Mucosa of gallbladder (tissue), 1 donor: ENCODE results near the gene DAB2IP. TPM values are rescaled to one million over a fixed set of nuclear protein-coding genes. Genes with fewer than 3 reads are reported as not detected.
"Not testable (repeated sequence)": the region's sequence is repeated elsewhere in the genome, so short reads cannot be mapped to it uniquely, and the experiment has no call there.

Source experiments
- DNase-seq: peaks from one replicate; pipeline ENCODE4 v3.0.0-alpha.2; 2020; ENCODE audit warnings: low spot score
- total RNA-seq: library from RNA; stranded (reverse); gene quantifications from one replicate; pipeline ENCODE4 v1.2.1, GENCODE V29; 2021
- donor health status: DM: no; HTN: no; CAD: no.

DAB2IP gene
- total RNA-seq, 1 donor from 2014 or later = 114 TPM

GRCh38 chr9:121725008-121725775 is 73.8 kb downstream of the DAB2IP start:
- DNase-seq = peak; percentile 96

GRCh38 chr9:121727295-121728020 is 76.0 kb downstream of the DAB2IP start:
- no peak for DNase-seq

DNA sequence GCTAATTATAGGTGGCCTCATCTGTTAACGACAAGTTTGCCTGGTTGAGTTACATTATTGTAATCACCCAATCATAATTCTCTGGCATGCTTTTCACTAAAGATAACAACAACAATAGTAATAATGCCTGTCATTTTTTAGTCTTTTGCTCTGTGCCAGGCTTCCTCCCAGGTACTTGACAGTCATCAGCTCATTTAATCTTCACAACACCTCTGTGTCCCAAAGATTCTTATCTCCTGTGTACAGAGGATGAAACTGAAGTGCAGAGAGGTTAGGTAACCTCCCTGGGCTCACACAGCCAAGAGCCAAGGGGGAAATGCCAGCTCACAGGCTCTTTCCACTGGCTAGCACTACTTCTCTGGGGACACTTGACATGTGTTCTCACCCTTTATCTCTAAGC is 77.5 kb downstream of the DAB2IP start:
- no peak for DNase-seq

DNA sequence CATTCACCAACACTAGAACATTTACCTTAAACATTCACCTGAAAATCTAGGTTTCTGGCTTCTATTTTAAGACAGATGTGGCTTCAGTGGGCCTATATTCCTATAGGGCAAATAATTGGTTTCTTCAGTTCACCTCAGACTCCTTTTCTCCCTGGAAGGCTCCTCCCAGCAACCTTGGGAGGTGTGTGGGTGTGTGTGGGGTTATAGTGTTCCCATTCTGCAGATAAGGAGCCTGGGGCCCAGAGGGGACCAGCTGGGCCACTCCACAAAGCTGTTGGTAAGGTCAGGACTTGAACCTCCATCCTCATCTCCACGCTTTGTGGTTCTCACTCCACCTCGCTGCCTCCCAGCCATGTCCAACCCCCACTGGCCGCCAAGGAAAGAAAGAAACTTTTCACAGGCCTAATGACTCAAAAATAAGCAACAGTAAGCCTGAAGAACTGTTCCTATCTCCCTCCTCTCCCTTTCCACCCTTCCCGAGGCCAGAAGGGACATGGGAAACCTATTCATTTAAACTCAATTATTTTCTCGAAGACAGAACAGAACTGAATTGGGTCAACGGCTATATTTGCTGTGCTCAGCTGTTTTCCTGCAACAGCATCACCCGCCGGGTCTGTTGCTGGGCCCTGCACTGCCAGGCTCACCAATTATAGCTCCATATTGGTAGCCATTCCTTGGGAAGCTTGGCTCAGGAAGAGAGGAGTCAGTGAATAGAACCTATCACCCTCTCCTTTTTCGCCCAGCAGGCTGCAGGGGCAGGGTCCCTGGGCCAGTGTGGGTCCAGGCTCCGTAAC is 78.5 kb downstream of the DAB2IP start:
- DNase-seq = no peak

DNA sequence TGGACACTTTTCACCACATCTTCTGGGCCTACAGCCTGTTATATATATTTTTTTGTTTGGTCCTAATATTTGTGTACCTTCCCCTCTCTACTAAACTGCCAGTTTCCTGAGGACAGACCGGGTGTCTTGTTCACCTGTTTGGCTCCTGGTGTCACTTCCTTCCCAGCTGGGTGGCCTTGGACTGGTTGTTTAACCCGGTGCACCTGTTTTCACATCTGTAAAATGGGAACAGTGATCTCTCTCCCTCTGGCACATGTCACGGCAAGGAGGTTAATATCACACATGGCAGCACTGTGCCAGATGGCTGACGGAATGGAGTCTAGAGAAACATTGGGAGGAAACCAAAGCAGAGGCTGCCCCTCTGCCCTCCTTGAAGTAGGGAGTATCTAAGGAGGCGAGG is 79.7 kb downstream of the DAB2IP start:
- DNase-seq = no peak

DNA sequence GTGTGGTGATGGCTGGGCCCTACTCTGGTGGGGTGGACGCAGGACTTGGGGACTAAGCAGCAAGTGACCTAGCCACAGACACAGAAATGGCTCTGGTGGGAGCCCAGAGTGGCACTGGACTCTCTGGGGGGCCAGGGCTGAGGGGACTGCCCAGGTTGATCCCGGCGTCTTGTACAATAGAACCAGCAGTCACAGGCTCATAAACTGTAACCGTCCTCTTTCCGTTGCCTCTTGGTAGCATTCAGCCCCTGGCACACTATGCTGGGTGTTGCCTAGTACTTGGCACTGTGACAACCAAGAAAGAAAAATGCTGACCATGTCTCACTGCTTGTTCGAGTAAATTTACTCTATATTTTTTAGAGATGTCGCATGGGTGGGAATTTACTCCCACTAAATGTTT is 80.5 kb downstream of the DAB2IP start:
- DNase-seq = no peak

- DNase-seq = no peak
Measured at GRCh38 chr9:121732389-121732788, 81.0 kb downstream of the DAB2IP start.

DNA sequence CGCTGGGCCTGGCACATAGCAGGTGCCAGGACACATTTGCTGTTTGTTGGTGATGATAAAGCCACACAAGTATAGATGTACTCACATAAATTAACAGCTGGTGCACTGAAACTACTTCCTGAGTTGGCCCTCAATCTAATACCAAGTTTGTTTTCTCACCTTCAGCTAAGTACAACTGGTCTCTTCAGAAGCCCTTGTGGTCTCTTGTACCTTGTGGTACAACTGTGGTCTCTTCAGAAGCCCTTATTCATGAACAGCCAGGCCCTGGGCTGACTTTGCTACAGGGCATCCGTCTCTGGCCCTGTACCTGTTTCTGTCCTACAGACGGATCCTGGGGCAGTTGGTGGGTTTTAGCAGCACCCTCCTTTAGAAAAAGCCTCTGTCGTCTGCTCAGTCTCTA is 81.5 kb downstream of the DAB2IP start:
- no peak for DNase-seq

GRCh38 chr9:121734465-121734864 is 83.0 kb downstream of the DAB2IP start:
- DNase-seq = no peak

GRCh38 chr9:121735065-121735792 is 83.8 kb downstream of the DAB2IP start:
- no peak for DNase-seq

- peak; percentile 64 for DNase-seq
Measured at GRCh38 chr9:121735793-121736770, 84.6 kb downstream of the DAB2IP start.

DNA sequence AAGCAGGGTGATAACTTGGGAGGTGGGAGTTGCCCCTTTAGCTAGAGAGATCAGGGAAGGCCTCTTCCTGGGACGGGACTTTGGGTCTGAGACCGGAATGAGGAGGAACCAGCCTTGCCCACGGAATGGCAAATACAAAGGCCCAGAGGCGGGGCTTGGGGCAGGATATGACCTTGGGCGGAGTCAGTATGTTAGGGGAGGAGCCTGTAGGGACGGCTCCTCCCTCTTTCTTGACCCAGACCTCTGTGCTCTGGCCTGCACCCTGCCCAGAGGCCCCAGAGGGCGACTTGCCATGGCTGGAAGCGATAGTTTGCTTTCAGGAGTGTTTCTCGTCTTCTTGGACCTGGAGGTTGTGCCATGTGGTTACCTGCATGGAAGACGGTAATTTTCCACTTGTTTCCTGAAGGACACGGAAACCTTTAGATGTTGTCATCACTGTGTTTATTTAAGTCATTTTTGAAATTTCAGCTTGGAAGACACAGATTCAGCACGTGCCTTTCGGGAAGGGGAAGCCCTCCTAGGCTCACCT is 85.6 kb downstream of the DAB2IP start:
- peak; percentile 71 for DNase-seq

DNA sequence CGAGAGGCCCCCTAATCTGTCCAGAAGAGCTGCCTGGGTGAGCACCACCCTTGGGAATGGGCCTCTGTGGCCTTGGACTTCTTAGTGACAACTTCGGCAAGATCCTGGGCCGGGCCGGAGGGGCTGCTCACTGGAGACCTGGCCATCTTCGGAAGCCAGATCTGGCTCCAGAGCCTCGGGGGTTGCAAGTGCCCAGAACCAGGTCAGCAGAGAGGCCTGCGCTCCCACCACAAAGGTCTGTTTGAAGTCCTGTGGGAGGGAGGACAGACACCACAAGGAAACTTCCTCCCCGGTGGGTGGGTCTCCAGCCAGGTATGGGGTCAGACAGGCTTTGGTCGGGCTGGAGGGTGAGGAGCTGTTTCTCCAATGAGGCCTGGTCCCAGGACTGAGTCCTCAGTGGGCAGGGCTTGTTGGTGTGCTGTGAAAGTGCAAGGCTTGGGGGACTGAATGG is 86.1 kb downstream of the DAB2IP start:
- no peak for DNase-seq

DNA sequence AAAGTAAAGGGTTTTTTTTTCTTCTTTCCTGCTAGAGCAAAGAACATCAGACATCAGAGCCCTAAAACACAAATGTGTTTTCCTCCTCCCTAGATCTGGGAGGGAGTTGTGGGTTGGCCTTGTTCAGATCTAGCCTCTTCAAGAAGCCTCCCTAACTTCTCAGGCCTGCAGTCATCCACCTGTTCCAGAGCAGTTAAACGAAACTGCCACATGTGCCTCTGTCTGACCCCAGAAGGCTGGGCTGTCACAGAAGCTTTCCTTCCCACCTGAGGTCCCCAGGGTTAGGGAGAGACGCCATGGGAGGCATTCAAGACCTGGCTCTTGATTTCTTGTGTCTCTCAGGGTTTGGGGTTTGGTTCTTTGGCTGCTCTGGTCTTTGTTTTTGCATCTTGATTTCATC is 87.0 kb downstream of the DAB2IP start:
- no peak for DNase-seq

DNA sequence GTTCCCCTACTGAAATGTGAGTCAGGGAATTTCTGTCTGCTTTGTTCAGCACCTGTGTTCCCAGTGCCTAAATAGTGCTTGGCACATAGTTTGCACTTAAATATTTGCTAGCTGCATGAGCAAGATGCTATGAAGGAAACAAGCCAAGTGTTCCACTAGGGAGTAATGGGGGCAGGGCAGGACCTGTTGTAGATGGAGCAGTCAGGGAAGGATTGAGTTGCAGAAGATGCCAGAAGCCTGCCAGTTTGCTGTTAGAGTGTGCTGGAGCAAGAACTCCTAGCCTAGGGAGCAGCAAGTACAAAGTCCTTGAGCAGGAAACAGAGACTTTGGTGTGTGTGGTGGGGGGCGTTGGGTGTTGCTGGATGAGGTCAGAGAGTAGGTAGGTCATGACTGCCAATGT is 87.5 kb downstream of the DAB2IP start:
- DNase-seq = no peak

GRCh38 chr9:121739971-121740370 is 88.5 kb downstream of the DAB2IP start:
- DNase-seq = no peak

DNA sequence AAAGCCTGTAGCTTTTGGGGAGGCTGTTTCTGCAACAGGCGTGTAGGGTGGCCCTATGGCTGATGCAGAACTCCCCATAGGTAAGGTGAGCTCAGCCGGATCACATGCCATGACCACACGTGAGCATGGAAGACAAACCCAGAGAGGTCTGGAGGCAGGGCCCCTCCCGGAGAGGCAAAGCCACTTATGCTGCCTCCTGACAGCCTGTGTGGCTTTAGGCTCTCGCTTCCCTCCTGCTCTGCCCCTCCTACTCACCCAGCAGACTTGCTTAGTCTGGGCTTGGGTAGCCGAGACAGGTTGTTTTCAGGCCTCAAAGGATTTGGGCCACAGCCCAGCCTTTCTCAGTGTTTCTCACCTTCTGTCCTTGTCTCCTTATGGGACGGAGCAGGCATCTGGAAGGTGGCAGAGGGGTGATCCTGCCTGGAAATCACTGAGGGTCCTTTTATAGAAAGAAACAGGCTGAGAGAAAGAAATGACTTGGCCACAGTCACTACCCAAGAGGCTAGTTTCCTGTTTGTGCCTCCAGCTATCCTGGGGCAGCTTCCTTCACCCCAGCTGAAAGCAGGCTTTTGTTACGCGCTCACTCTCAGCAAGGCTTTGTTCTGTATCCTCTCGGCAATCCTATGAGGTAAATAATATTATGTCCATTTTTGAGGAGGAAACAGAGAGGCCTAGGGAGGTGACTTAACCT is 89.9 kb downstream of the DAB2IP start:
- no peak for DNase-seq

DNA sequence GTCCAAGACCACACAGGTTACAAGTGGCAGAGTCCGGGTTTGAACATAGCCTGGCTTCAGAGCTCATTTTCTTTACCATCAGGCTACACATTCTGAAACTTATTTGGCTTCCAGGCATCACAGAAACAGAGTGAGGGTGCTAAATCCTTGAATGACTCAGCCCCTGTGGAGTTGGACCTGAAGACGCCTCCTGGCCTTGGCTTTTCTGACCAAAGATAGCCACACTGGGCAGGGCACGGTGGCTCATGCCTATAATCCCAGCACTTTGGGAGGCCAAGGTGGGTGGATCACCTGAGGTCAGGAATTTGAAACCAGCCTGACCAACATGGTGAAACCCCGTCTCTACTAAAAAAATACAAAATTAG is 90.5 kb downstream of the DAB2IP start:
- not testable (repeated sequence) for DNase-seq

DNA sequence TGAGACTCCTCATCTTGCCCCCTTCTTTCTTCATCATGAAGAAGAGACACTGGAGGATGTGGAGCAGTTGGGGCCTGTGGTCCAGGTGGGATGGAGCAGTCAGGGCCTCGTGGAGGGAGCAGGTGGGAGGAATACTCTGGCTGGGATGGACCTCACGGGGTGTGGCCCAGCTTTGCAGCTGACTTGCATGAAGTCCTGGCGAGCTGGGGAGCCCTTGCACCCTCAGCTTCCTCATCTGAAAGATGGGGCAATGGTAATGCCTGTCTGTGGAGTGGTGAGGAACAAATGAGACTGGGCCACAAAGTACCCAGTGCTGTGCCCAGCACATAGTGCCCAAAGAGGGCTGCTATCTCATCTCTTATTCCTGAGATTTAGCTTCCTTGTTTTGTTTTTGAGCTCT is 91.5 kb downstream of the DAB2IP start:
- no peak for DNase-seq
